Osteocyte (in vitro differentiated cells): ENCODE measurements around the gene HINT2. TPM values are rescaled to one million over a fixed set of nuclear protein-coding genes. Genes with fewer than 3 reads are reported as not detected.

ENCODE experiments used
- DNase-seq: peaks from one replicate; pipeline ENCODE4 v3.0.0; 2021; ENCODE audit warnings: mixed read lengths; ENCODE audit not compliant: unreplicated experiment; ENCODE audit errors: extremely low spot score
- H3K27ac Mint-ChIP-seq: one replicate; pipeline ENCODE4 v1.8.0; 2021; ENCODE audit warnings: mild to moderate bottlenecking, mixed read lengths; ENCODE audit not compliant: unreplicated experiment
- H3K27me3 Mint-ChIP-seq: one replicate; pipeline ENCODE4 v1.8.0; 2021; ENCODE audit warnings: mixed read lengths; ENCODE audit not compliant: unreplicated experiment
- H3K36me3 Mint-ChIP-seq: one replicate; pipeline ENCODE4 v1.8.0; 2021; ENCODE audit warnings: mixed read lengths; ENCODE audit not compliant: unreplicated experiment
- H3K4me1 Mint-ChIP-seq: one replicate; pipeline ENCODE4 v1.8.0; 2021; ENCODE audit warnings: mixed read lengths; ENCODE audit not compliant: unreplicated experiment
- H3K4me3 Mint-ChIP-seq: one replicate; pipeline ENCODE4 v1.8.0; 2021; ENCODE audit warnings: mild to moderate bottlenecking, moderate library complexity, mixed read lengths; ENCODE audit not compliant: unreplicated experiment
- H3K9me3 Mint-ChIP-seq: one replicate; pipeline ENCODE4 v1.8.0; 2021; ENCODE audit warnings: mixed read lengths; ENCODE audit not compliant: unreplicated experiment
- total RNA-seq: library from RNA; stranded (reverse); gene quantifications from 2 replicates; pipeline ENCODE4 v1.2.1, GENCODE V29; 2021
- TF ChIP-seq, protein P1 (sequence below): fragments of 200-600 bp; sonication (generic); IDR thresholded peaks from 2 replicates; pipeline ENCODE4 v1.5.0; 2021; ENCODE audit warnings: antibody characterized with exemption, mild to moderate bottlenecking, moderate library complexity

HINT2 gene
- total RNA-seq, 1 donor from 2014 or later: 36.0 TPM

DNA sequence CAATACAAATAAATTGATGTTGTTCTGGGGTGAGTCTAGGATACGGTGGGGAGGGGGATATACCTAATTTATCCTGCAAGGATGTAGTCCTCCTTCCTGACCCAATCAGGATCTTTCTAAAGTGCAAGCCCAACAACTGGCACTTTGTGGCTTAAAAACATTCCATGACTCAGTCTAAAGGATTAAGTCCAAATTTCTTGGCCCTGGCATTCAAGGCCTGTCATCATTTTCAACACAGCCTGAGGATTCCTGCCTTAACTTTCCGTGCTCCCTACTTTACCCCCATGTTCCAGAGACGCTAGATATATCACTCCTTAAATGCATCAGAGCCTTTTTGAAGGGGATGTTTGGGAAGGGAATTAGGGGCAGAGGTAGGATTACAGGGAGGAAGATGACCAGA, 12.6 kb upstream of the HINT2 start:
- H3K27me3 Mint-ChIP-seq: peaks cover 2% of the 10 kb centered on the region
- peaks cover 29% of the 10 kb centered on the region for H3K4me1 Mint-ChIP-seq
- peak overlapping the region; percentile 11 for H3K4me3 Mint-ChIP-seq
- no peak overlapping the region for H3K27ac Mint-ChIP-seq
- no peaks in the 10 kb centered on the region for H3K9me3 Mint-ChIP-seq
- TF ChIP-seq, protein P1, sequence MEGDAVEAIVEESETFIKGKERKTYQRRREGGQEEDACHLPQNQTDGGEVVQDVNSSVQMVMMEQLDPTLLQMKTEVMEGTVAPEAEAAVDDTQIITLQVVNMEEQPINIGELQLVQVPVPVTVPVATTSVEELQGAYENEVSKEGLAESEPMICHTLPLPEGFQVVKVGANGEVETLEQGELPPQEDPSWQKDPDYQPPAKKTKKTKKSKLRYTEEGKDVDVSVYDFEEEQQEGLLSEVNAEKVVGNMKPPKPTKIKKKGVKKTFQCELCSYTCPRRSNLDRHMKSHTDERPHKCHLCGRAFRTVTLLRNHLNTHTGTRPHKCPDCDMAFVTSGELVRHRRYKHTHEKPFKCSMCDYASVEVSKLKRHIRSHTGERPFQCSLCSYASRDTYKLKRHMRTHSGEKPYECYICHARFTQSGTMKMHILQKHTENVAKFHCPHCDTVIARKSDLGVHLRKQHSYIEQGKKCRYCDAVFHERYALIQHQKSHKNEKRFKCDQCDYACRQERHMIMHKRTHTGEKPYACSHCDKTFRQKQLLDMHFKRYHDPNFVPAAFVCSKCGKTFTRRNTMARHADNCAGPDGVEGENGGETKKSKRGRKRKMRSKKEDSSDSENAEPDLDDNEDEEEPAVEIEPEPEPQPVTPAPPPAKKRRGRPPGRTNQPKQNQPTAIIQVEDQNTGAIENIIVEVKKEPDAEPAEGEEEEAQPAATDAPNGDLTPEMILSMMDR: no peak
- DNase-seq: no peak
- H3K36me3 Mint-ChIP-seq: no peaks in the 10 kb centered on the region

DNA sequence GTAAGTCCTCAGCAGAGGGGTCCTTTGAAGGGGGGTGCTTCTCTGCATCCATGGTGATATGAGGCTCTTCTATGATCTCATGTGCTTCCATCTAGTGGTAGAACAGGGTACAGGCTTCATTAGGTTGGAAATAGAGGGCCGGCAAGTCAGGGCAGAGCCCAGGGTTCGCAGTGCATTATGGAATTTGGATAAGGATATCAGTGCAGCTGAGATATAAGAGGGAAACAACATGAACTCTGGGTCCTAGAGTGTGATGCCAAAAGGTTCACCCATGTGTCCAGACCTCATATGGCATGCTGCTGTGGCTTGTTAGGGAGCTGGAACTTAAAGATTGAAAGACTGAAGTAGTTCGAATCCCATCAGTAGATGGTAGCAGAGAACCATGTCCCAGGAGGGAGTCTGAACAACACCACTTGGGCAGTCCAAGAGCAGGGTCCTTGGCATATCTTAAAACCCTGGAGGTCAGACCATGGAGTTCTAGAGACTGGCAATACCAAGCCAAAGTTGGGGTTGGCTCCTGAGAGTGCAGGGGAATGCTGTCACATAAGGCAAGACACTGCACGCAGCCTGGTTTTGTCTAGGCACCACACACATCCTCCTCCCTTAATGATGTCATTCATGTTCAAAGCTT, 11.3 kb upstream of the HINT2 start:
- H3K27ac Mint-ChIP-seq: peak overlapping the region; percentile 7
- peaks cover 29% of the 10 kb centered on the region for H3K4me1 Mint-ChIP-seq
- no peak overlapping the region for H3K4me3 Mint-ChIP-seq
- H3K36me3 Mint-ChIP-seq: no peaks in the 10 kb centered on the region
- H3K27me3 Mint-ChIP-seq: peaks cover 2% of the 10 kb centered on the region
- no peak for DNase-seq
- TF ChIP-seq, protein P1: peak; percentile 79
- H3K9me3 Mint-ChIP-seq: no peaks in the 10 kb centered on the region

DNA sequence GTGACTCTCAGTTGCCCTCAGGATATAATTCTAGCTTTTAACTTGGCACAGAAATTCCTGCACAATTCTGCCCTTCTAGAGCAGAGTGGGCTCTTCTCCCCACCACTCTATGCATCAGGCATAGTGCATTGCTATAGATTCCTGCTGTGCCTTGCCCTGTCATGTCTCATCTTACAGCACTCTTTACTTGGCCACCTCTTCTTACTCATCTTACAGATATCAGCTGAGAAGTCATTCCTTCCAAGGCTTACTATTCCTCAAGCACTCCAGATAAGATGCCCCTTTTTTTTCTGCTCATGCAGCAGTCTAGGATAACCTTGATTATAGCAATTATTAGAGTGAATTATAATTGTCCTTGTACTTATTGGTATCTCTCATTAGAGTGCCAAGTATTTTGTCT, 8.1 kb upstream of the HINT2 start:
- TF ChIP-seq, protein P1: no peak
- Mint-ChIP-seq H3K36me3 (no peaks in the 10 kb centered on the region), H3K4me3 (no peak overlapping the region), H3K9me3 (no peaks in the 10 kb centered on the region), H3K27me3 (peaks cover 3% of the 10 kb centered on the region), H3K27ac (no peak overlapping the region), H3K4me1 (peaks cover 7% of the 10 kb centered on the region)
- DNase-seq: no peak

DNA sequence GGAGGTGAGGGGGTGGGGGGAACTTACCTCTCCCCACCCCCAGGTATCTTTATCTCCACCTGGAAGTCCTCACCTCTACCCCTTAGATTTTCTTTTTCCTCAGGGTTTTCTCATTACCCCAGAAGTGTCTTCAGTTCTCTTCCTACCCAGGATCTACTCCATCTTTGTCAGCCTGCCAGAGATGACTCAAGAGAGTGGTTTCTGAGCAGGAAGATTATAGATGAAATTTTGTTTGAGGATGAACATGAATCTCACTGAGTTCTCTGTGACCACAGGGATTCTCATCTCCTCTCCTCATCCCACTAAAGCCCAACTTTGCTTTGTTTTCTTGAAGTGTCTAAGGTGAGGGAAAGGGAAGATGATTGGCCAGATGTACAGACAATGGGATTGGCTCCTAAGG, 5.2 kb upstream of the HINT2 start:
- H3K36me3 Mint-ChIP-seq: no peaks in the 10 kb centered on the region
- H3K9me3 Mint-ChIP-seq: no peaks in the 10 kb centered on the region
- DNase-seq: no peak
- TF ChIP-seq, protein P1: no peak
- H3K27me3 Mint-ChIP-seq: peaks cover 5% of the 10 kb centered on the region
- H3K4me3 Mint-ChIP-seq: no peak overlapping the region
- peaks cover 12% of the 10 kb centered on the region for H3K4me1 Mint-ChIP-seq
- H3K27ac Mint-ChIP-seq: no peak overlapping the region

DNA sequence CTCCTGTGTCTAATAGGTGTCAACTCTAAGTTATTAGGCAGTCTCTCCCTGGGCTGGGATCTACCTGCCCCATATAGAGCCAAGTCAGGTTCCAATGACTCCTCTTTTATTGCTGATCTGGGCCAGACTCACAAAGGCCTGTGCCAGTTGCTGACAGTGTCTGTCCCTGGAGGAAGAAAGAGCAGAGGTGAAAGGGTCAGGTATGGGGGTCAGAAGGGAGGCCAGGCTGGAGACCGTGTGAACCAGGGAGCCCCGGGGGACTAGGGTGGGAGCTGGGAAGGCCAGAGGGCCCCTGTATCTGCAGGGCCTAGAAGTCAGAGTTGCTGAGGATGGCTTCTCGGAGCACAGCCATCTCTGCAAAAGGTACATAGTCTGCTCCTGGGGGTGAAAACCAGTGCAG, 3.5 kb upstream of the HINT2 start:
- Mint-ChIP-seq H3K4me3 (no peak overlapping the region), H3K27ac (no peak overlapping the region), H3K27me3 (peaks cover 5% of the 10 kb centered on the region), H3K9me3 (no peaks in the 10 kb centered on the region), H3K36me3 (no peaks in the 10 kb centered on the region), H3K4me1 (peaks cover 21% of the 10 kb centered on the region)
- TF ChIP-seq, protein P1: no peak
- DNase-seq: no peak
